Endothelial cell of hepatic sinusoid (primary cell): ENCODE results near the gene ADA.
"Not testable (repeated sequence)": the region's sequence is repeated elsewhere in the genome, so short reads cannot be mapped to it uniquely, and the experiment has no call there.

Source experiments
- in situ Hi-C: cut with HindIII; loops from 2 replicates; pipeline ENCODE4 v1.10.0; 2017; ENCODE audit warnings: low sequenced_read_pairs

The ADA gene

GRCh38 chr20:44606725-44607441 is 44.6 kb downstream of the ADA start:
- in situ Hi-C loops, result no loop called here

GRCh38 chr20:44603327-44603726 is 48.2 kb downstream of the ADA start:
- in situ Hi-C loops, result no loop called here

- in situ Hi-C loops, result no loop called here
Measured at GRCh38 chr20:44601801-44602204, 49.7 kb downstream of the ADA start.

- in situ Hi-C loops, result no loop called here
Measured at GRCh38 chr20:44601236-44601671, 50.2 kb downstream of the ADA start.

- in situ Hi-C loops, result no loop called here
Measured at GRCh38 chr20:44600758-44601201, 50.7 kb downstream of the ADA start.

- in situ Hi-C loops, result no loop called here
Measured at GRCh38 chr20:44600301-44600700, 51.2 kb downstream of the ADA start.

GRCh38 chr20:44599715-44600114 is 51.8 kb downstream of the ADA start:
- in situ Hi-C loops, result no loop called here

- in situ Hi-C loops, result no loop called here
Measured at GRCh38 chr20:44598423-44599305, 52.8 kb downstream of the ADA start.

GRCh38 chr20:44597930-44598329 is 53.6 kb downstream of the ADA start:
- in situ Hi-C loops, result no loop called here

- in situ Hi-C loops, result no loop called here
Measured at GRCh38 chr20:44597516-44597915, 54.0 kb downstream of the ADA start.

- in situ Hi-C loops, result no loop called here
Measured at GRCh38 chr20:44596876-44597275, 54.6 kb downstream of the ADA start.

- in situ Hi-C loops, result no loop called here
Measured at GRCh38 chr20:44596010-44596409, 55.5 kb downstream of the ADA start.

- in situ Hi-C loops, result loop anchor here (5.0 kb wide), 1 partner anchor 57 kb away; no protein-coding TSS in a partner anchor
Measured at GRCh38 chr20:44594730-44595129, 56.8 kb downstream of the ADA start.

- in situ Hi-C loops, result loop anchor here (5.0 kb wide), 1 partner anchor 56 kb away; no protein-coding TSS in a partner anchor
Measured at GRCh38 chr20:44593751-44594150, 57.7 kb downstream of the ADA start.

GRCh38 chr20:44592366-44592765 is 59.1 kb downstream of the ADA start:
- in situ Hi-C loops, result loop anchor here (5.0 kb wide), 1 partner anchor 55 kb away; no protein-coding TSS in a partner anchor

- in situ Hi-C loops, result loop anchor here (5.0 kb wide), 1 partner anchor 54 kb away; no protein-coding TSS in a partner anchor
Measured at GRCh38 chr20:44590980-44591778, 60.3 kb downstream of the ADA start.

GRCh38 chr20:44589537-44589936 is 62.0 kb downstream of the ADA start:
- in situ Hi-C loops, result no loop called here

GRCh38 chr20:44588321-44588720 is 63.2 kb downstream of the ADA start:
- in situ Hi-C loops, result not testable (repeated sequence)

- in situ Hi-C loops, result no loop called here
Measured at GRCh38 chr20:44587035-44587980, 64.2 kb downstream of the ADA start.
